Common myeloid progenitor, CD34-positive (primary cell): Measurements from ENCODE around the gene ATOSB.

Experiments used
- CTCF ChIA-PET: fragments of 350-600 bp; sonication (Branson Sonifier 250); formaldehyde crosslinking; loops from one replicate; lab custom pipeline; 2021; ENCODE audit warnings: antibody characterized with exemption; lab: Charles Lee
- POLR2A ChIA-PET: fragments of 350-600 bp; sonication (Branson Sonifier 250); formaldehyde crosslinking; loops from one replicate; lab custom pipeline; 2021; ENCODE audit warnings: antibody characterized with exemption; lab: Charles Lee
- DNase-seq, 3 donors: peaks; one replicate each; pipeline versions ENCODE4 v3.0.0 to v3.0.0-alpha.2; 2013
- H3K27ac ChIP-seq, 2 experiments: 1 replicate in 1 of 2; 2 replicates in 1 of 2; pipeline ENCODE4 v1.7.0; 2013; ENCODE audit warnings: inconsistent platforms in 2 of 2, low read length in 2 of 2, mild to moderate bottlenecking in 2 of 2, low read depth in 1 of 2, moderate library complexity in 1 of 2; ENCODE audit not compliant: severe bottlenecking in 2 of 2, insufficient read depth in 1 of 2, poor library complexity in 1 of 2
- H3K27me3 ChIP-seq, 5 experiments: replicated peaks in 2 of 5; 1 replicate in 3 of 5; 2 replicates in 2 of 5; pipeline versions ENCODE4 v1.6.1 to v1.7.0; 2013; ENCODE audit warnings: low read length in 4 of 5, mild to moderate bottlenecking in 2 of 5, moderate library complexity in 2 of 5, inconsistent platforms in 1 of 5; ENCODE audit not compliant: insufficient read depth in 5 of 5, control insufficient read depth in 4 of 5
- H3K36me3 ChIP-seq, 4 experiments: 1 replicate in 2 of 4; 2 replicates in 2 of 4; pipeline versions ENCODE4 v1.6.1 to v1.7.0; 2013; ENCODE audit warnings: low read length in 3 of 4, control low read depth in 1 of 4, mild to moderate bottlenecking in 1 of 4; ENCODE audit not compliant: control insufficient read depth in 4 of 4, insufficient read depth in 4 of 4
- H3K4me1 ChIP-seq, 4 experiments: 1 replicate in 3 of 4; 2 replicates in 1 of 4; pipeline versions ENCODE4 v1.6.1 to v1.7.1; 2013; ENCODE audit warnings: low read length in 3 of 4, mild to moderate bottlenecking in 3 of 4, control low read depth in 1 of 4, inconsistent platforms in 1 of 4, moderate library complexity in 1 of 4; ENCODE audit not compliant: control insufficient read depth in 4 of 4, insufficient read depth in 4 of 4; ENCODE audit errors: control extremely low read depth in 1 of 4
- H3K4me3 ChIP-seq, 7 experiments: 1 replicate in 4 of 7; 2 replicates in 3 of 7; pipeline versions ENCODE4 v1.5.1 to v1.7.0; 2013; ENCODE audit warnings: mild to moderate bottlenecking in 7 of 7, low read length in 6 of 7, moderate library complexity in 6 of 7, inconsistent platforms in 2 of 7, low read depth in 2 of 7, control low read depth in 1 of 7; ENCODE audit not compliant: insufficient read depth in 4 of 7, control insufficient read depth in 1 of 7; ENCODE audit errors: extremely low read depth in 1 of 7
- H3K9me3 ChIP-seq, 5 experiments: 1 replicate in 4 of 5; 2 replicates in 1 of 5; pipeline versions ENCODE4 v1.6.1 to v1.7.1; 2013; ENCODE audit warnings: low read length in 4 of 5, mild to moderate bottlenecking in 2 of 5, inconsistent platforms in 1 of 5, low read depth in 1 of 5, moderate library complexity in 1 of 5; ENCODE audit not compliant: control insufficient read depth in 4 of 5, insufficient read depth in 2 of 5; ENCODE audit errors: control extremely low read depth in 1 of 5
- WGBS: methylation state at CpG from one replicate; pipeline ENCODE4 v1.1.5; 2013; ENCODE audit not compliant: insufficient coverage; 5-methylcytosine and 5-hydroxymethylcytosine counted together

ATOSB gene

GRCh38 chr9:35103660-35104191 lies 11.9 kb downstream of the ATOSB start:
- Histone ChIP-seq H3K27ac (peak overlapping the region; percentile 89 to 91), H3K36me3 (peaks cover 6 to 64% (median 52%) of the 10 kb centered on the region in 4 experiments), H3K27me3 (no peaks in the 10 kb centered on the region), H3K4me1 (peaks cover 9 to 48% (median 36%) of the 10 kb centered on the region in 4 experiments), H3K9me3 (no peaks in the 10 kb centered on the region), H3K4me3 (peak overlapping the region in 6 of 7 experiments; percentile 69 to 95 (median 87))
- no peak for DNase-seq
- ChIA-PET POLR2A (interaction anchor here (0.9 to 1.5 kb wide), 5 partner anchors 8 to 58 kb away, joined by 3 to 6 read pairs (median 4); partner anchors contain the start of genes ATOSB, FANCG and UNC13B), CTCF (interaction anchor here (1.2 to 9.4 kb wide), 4 partner anchors 9 to 53 kb away, joined by 3 to 65 read pairs (median 29); partner anchors contain the start of genes ATOSB and PIGO)
- 56% methylated on average over 3 of the region's 5 CpGs for WGBS

- Histone ChIP-seq H3K4me3 (peak within 1 kb of the TSS; percentile 67 to 95 (median 85)), H3K36me3 (peaks cover 6 to 63% (median 50%) of the 10 kb centered on the region in 4 experiments), H3K4me1 (peaks cover 8 to 41% (median 29%) of the 10 kb centered on the region in 4 experiments), H3K27me3 (no peaks in the 10 kb centered on the region), H3K27ac (peak within 1 kb of the TSS; percentile 89 to 91), H3K9me3 (no peaks in the 10 kb centered on the region)
- under 1% methylated on average over 55 of the region's 57 CpGs for WGBS
- POLR2A ChIA-PET, result interaction anchor here (0.9 to 1.5 kb wide), 5 partner anchors 9 to 58 kb away, joined by 3 to 6 read pairs (median 4); partner anchors contain the start of genes ATOSB, FANCG and UNC13B
- peak; percentile 97 to 98 (median 98) for DNase-seq
- CTCF ChIA-PET, result interaction anchor here (1.2 to 9.4 kb wide), 4 partner anchors 9 to 52 kb away, joined by 3 to 65 read pairs (median 29); partner anchors contain the start of genes ATOSB and PIGO
Measured at GRCh38 chr9:35102769-35103659, 12.6 kb downstream of the ATOSB start, which contains the start of gene STOML2. Gene STOML2, minus strand, starts transcription at chr9:35103131. Its CDS starts 37 bp downstream, at chr9:35103094.

GRCh38 chr9:35102465-35102768 lies 13.2 kb downstream of the ATOSB start:
- CTCF ChIA-PET, result interaction anchor here (1.3 to 9.4 kb wide), 5 partner anchors 8 to 203 kb away, joined by 4 to 65 read pairs (median 10); partner anchors contain the start of genes ATOSB, PIGO and VCP
- POLR2A ChIA-PET, result interaction anchor here (1.3 to 1.5 kb wide), 3 partner anchors 13 to 30 kb away, joined by 3 to 6 read pairs (median 5); partner anchors contain the start of genes ATOSB and FANCG
- H3K36me3 ChIP-seq, result peaks cover 6 to 58% (median 48%) of the 10 kb centered on the region in 4 experiments
- H3K9me3 ChIP-seq, result no peaks in the 10 kb centered on the region
- H3K4me1 ChIP-seq, result peaks cover 8 to 35% (median 25%) of the 10 kb centered on the region in 4 experiments
- H3K27me3 ChIP-seq, result no peaks in the 10 kb centered on the region
- no peak for DNase-seq
- peak overlapping the region; percentile 67 to 95 (median 85) for H3K4me3 ChIP-seq
- 8% methylated on average over 8 of the region's 10 CpGs for WGBS
- peak overlapping the region; percentile 89 to 91 for H3K27ac ChIP-seq

GRCh38 chr9:35097573-35097972 lies 18.1 kb downstream of the ATOSB start:
- Histone ChIP-seq H3K27me3 (no peaks in the 10 kb centered on the region), H3K4me3 (no peak overlapping the region), H3K27ac (no peak overlapping the region), H3K9me3 (no peaks in the 10 kb centered on the region), H3K36me3 (peaks cover 3 to 43% (median 38%) of the 10 kb centered on the region in 4 experiments), H3K4me1 (peaks cover 4 to 29% (median 25%) of the 10 kb centered on the region in 4 experiments)
- ChIA-PET POLR2A (interaction anchor here (1.0 to 1.5 kb wide), 2 partner anchors 13 to 18 kb away, joined by 3 to 4 read pairs; partner anchors contain the start of gene FANCG), CTCF (interaction anchor here (0.7 to 8.1 kb wide), 7 partner anchors 7 to 198 kb away, joined by 4 to 65 read pairs (median 5); partner anchors contain the start of gene STOML2)
- DNase-seq, result no peak
- 87% methylated on average over 3 of the region's 3 CpGs for WGBS

- Histone ChIP-seq H3K4me3 (peak within 1 kb of the TSS; percentile 87 to 98 (median 94)), H3K9me3 (no peaks in the 10 kb centered on the region), H3K27ac (peak within 1 kb of the TSS; percentile 98), H3K36me3 (peaks cover 4 to 51% (median 43%) of the 10 kb centered on the region in 4 experiments), H3K27me3 (no peaks in the 10 kb centered on the region), H3K4me1 (peaks cover 0 to 15% (median 14%) of the 10 kb centered on the region in 4 experiments)
- CTCF ChIA-PET, result interaction anchor here (0.7 to 8.1 kb wide), 19 partner anchors 9 to 457 kb away, joined by 3 to 87 read pairs (median 5); partner anchors contain the start of genes ATOSB, FANCG, STOML2 and VCP
- POLR2A ChIA-PET, result interaction anchor here (0.6 to 1.8 kb wide), 5 partner anchors 14 to 1044 kb away, joined by 3 to 4 read pairs (median 3); partner anchors contain the start of genes FANCG and VCP
- 0% methylated on average over 38 of the region's 53 CpGs for WGBS
- DNase-seq, result peak; percentile 90 to 92 (median 92)
Measured at GRCh38 chr9:35096035-35096849, 19.4 kb downstream of the ATOSB start, which contains the start of gene PIGO. Gene PIGO, minus strand, starts transcription at chr9:35096591. Its CDS starts 1,026 bp downstream, at chr9:35095565.

GRCh38 chr9:35091536-35091935 lies 24.1 kb downstream of the ATOSB start:
- Histone ChIP-seq H3K4me3 (no peak overlapping the region), H3K36me3 (peaks cover 18 to 70% (median 61%) of the 10 kb centered on the region in 4 experiments), H3K9me3 (no peaks in the 10 kb centered on the region), H3K4me1 (peaks cover 0 to 13% (median 12%) of the 10 kb centered on the region in 4 experiments), H3K27me3 (no peaks in the 10 kb centered on the region), H3K27ac (no peak overlapping the region)
- no peak for DNase-seq
- 98% methylated on average over 17 of the region's 17 CpGs for WGBS
- POLR2A ChIA-PET, result interaction anchor here (0.8 kb wide), 1 partner anchor 9 kb away, joined by 3 read pairs; no protein-coding TSS in a partner anchor
- CTCF ChIA-PET, result interaction anchor here (1.0 to 8.1 kb wide), 4 partner anchors 12 to 193 kb away, joined by 3 to 87 read pairs (median 34); partner anchors contain the start of genes FANCG and STOML2
